Kidney epithelial cell (primary cell): Measurements from ENCODE around the gene PQBP1. TPM values are rescaled to one million over a fixed set of nuclear protein-coding genes. Genes with fewer than 3 reads are reported as not detected.
A peak's percentile ranks its signal among the peaks of the same experiment; 100 is the strongest.

ENCODE experiments used
- DNase-seq: peaks from one replicate; pipeline ENCODE4 v3.0.0-alpha.2; 2010; ENCODE audit warnings: low read depth
- H3K27me3 ChIP-seq: 2 replicates; pipeline ENCODE4 v1.6.0; 2011; ENCODE audit warnings: low read length; ENCODE audit not compliant: control insufficient read depth, insufficient read depth
- H3K36me3 ChIP-seq: 2 replicates; pipeline ENCODE4 v1.5.1; 2011; ENCODE audit warnings: low read length; ENCODE audit not compliant: control insufficient read depth, insufficient read depth
- H3K4me3 ChIP-seq: 2 replicates; pipeline ENCODE4 v1.5.1; 2011; ENCODE audit warnings: low read depth, mild to moderate bottlenecking, control low read depth, low read length
- CTCF ChIP-seq: IDR thresholded peaks from 2 replicates; pipeline ENCODE4 v1.5.1; 2011; ENCODE audit warnings: mild to moderate bottlenecking, moderate library complexity, low read length, control low read depth, inconsistent platforms; ENCODE audit not compliant: insufficient read depth, poor library complexity, severe bottlenecking
- total RNA-seq: library from RNA; depleted of rRNA; stranded (reverse); fragments of >200 nt; gene quantifications from 2 replicates; pipeline ENCODE4 v1.2.3, GENCODE V29; 2015

PQBP1 gene
- total RNA-seq, 1 donor from 2014 or later = 73.2 TPM

DNA sequence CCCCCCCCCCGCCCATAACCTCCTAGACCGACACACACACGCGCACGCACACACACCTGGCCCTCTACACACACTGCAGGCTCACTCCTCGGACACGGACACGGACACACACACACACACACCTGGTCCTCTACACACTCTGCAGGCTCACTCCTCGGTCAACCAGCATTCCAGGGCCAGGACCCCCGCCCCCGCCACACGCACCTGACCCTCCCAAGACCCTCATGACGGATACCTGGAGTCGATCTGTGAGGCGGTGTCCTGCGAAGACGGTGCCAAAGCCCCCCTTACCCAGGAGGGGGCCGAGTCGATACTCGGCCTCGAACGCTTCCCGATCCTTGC lies 20.5 kb downstream of the PQBP1 start:
- Histone ChIP-seq H3K4me3 (peak overlapping the region; percentile 69), H3K36me3 (no peaks in the 10 kb centered on the region), H3K27me3 (no peaks in the 10 kb centered on the region)
- no peak for TF ChIP-seq CTCF
- DNase-seq = no peak

- TF ChIP-seq CTCF = no peak
- Histone ChIP-seq H3K4me3 (peak within 1 kb of the TSS; percentile 69), H3K36me3 (no peaks in the 10 kb centered on the region), H3K27me3 (no peaks in the 10 kb centered on the region)
- peak; percentile 69 for DNase-seq
Measured at GRCh38 chrX:48918643-48919340, 21.1 kb downstream of the PQBP1 start, which contains the start of gene PIM2. Gene PIM2 (minus strand): TSS chrX:48919024. CDS start chrX:48918834, 190 bp downstream.

DNA sequence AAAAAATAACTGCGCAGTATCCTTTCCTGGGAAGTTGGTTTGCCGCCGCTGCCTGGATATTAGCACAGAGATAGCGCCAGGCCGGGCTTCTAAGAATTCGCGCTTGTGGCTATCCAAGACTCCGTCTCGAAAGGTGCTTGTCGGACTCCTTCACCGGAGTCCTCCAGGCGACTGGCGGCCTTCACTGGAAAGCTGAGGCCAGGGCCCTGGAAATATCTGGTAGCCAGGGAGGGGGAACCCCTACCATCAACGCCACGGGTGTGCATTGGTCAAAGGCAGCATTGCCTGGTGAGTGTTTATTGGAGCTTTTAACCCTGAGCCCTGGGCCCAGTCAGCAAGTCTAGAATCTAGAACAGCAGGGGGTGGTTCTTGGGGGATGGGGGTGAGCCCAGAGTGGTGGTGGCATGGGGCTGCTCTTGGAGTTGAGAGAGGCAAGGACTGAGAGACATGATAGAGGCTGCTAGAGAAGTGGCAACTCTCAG lies 21.7 kb downstream of the PQBP1 start:
- Histone ChIP-seq H3K4me3 (peak overlapping the region; percentile 5), H3K27me3 (no peaks in the 10 kb centered on the region), H3K36me3 (no peaks in the 10 kb centered on the region)
- no peak for TF ChIP-seq CTCF
- no peak for DNase-seq

- TF ChIP-seq CTCF = no peak
- no peak for DNase-seq
- H3K36me3 ChIP-seq = no peaks in the 10 kb centered on the region
- H3K4me3 ChIP-seq = no peak overlapping the region
- H3K27me3 ChIP-seq = no peaks in the 10 kb centered on the region
Measured at GRCh38 chrX:48919947-48920717, 22.4 kb downstream of the PQBP1 start.

DNA sequence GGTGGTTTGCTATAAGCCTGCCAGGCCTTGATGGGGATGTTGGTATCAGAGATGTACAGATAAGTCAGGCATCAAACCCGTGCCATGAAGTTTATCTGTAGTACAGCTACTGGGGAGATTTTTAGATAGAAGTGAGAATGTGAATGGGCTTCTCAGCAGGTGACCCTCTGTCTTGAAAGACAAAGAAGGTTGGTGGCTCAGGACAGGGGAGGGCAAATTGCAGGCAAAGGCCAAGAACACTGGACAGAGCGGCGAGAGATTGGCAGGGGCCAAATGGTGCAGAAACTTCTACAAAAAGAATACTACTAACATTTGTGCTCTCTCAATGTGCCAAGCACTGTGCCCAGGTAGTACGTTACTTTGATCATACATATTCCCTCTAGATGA lies 23.0 kb downstream of the PQBP1 start:
- no peak for TF ChIP-seq CTCF
- no peak for DNase-seq

More for the DNA sequence above, 23.0 kb downstream of the PQBP1 start:
- no peaks in the 10 kb centered on the region for H3K27me3 ChIP-seq
- no peak overlapping the region for H3K4me3 ChIP-seq
- no peaks in the 10 kb centered on the region for H3K36me3 ChIP-seq
